ENCODE data around the gene CALCOCO1. TPM values are rescaled to one million over a fixed set of nuclear protein-coding genes. Genes with fewer than 3 reads are reported as not detected.

Gene CALCOCO1
- total and polyA plus RNA-seq, 2 of the 8 experiments (the other 6 are each of a cell fraction or from before 2014, with no cell fraction given): 20.3 to 39.3 TPM

GRCh38 chr12:53761306-53761705 lies 34.1 kb upstream of the CALCOCO1 start (continued):
- TF ChIP-seq CTCF (IDR thresholded peaks at IDR 0.05; ENCODE audit: control extremely low read depth in 1 of 3, insufficient read depth in 1 of 3, low read depth in 1 of 3, low read length in 3 of 3) (no peak), SP2 (IDR thresholded peaks at IDR 0.05; ENCODE audit: low read length) (no peak)
